NCI-H2227 (cell line): ENCODE results near the gene KCTD2.
"Not testable (repeated sequence)": the region's sequence is repeated elsewhere in the genome, so short reads cannot be mapped to it uniquely, and the experiment has no call there.

Experiments used
- DNase-seq: peaks from one replicate; lab custom pipeline; 2025; ENCODE audit not compliant: unreplicated experiment; lab: John Stamatoyannopoulos, UW

The KCTD2 gene

DNA sequence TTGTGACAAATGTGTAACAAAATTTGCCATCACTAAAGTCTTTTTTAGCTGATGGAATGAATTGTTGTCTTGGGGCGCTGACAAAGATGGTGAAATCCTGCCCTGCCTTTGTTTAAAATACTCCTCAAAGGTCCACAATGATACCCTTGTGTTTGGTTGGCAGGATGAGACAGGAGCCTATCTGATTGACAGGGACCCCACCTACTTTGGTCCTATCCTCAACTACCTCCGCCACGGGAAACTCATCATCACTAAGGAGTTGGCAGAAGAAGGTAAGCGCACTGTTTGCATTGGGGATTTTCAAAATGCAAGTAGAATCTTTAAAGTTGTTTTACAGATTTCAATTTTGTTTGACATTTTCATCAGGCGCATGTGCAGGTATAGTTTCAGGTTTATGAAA lies 2.0 kb downstream of the KCTD2 start:
- no peak for DNase-seq

- no peak for DNase-seq
Measured at GRCh38 chr17:75049706-75050105, 2.7 kb downstream of the KCTD2 start.

DNA sequence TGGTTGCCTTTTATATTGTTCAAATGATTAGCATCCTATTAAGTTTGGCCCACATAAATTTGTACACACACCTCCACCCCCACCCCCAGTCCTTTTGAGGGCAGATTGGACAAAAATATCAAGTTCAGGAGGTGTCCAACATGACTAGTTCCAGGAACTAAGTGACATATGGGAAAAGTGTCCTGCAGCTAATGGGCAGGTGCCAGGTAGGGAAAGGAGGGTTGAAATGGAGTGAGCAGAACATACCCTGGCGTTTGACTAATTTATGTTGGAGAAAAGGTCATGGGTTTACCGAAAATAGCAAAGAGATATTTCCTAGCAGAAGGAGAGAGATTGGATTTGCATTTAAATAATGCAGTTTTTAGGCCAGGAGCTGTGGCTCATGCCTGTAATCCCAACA lies 4.9 kb downstream of the KCTD2 start:
- DNase-seq, result no peak

GRCh38 chr17:75059369-75060345 lies 12.6 kb downstream of the KCTD2 start:
- peak; percentile 39 for DNase-seq

DNA sequence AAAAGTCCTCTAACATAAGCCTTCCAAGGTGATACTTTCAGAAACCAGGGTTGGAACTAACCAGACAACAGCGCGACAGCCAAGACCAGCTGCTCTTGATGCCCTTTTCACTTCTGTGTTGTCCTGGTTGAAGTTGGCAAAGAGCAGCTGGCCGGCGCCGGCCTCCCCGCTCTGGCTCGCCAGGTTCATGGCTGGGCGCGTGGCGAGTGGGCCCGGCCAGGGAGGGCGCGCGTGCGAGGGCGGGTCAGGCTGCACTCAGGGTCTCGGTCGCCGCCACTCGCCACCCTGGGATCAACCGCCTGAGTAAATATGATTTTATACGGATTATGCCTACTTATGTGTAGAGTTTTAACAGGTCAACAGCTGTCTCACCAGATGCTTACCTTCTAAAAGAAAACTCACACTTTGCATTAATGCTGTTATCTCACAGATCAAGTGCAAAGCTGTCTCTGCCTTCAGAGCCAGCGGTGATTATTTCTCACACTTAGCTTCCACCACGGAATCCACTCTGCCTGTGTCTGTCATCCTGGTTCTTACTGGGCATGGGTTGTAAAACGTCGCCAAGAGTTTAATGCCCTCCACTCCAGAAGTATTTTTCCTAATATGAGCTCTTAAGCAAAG lies 13.5 kb downstream of the KCTD2 start:
- DNase-seq, result no peak

DNA sequence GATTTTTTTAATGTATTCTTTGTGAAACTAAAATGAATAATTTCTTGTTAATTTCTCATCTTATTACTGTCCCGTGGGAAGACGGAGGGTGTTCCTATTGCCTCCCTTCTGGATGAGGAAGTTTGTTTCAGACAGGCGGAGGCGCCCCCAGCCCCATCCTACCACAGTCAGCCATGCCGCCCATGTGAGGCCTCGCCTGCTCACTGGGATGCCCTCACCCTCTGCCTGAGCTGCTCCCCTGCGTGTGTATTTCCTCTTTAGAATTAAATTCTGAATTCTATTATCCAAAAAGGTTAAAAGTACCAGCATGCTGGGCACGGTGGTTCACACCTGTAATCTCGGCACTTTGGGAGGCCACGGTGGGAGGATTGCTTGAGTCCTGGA lies 14.0 kb downstream of the KCTD2 start:
- DNase-seq, result no peak

DNA sequence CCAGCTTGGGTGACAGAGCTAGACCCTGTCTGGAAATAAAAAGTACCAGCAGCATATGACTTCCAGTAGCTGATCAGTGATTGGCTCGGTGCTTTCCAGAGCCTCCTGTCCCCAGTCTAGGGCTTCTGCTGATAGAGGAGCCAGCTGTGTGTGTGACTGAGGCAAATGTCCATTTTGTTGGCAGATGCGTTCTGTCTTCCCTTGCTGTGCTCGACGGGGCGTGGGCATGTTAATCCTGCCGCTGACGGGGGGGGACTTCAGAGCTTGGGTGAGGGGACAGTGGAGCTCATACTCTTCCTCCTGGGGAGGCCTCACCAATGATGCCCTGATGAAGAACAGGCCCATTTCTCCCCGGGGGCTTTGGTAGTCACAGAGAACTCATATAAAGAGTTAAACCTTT lies 14.6 kb downstream of the KCTD2 start:
- no peak for DNase-seq

DNA sequence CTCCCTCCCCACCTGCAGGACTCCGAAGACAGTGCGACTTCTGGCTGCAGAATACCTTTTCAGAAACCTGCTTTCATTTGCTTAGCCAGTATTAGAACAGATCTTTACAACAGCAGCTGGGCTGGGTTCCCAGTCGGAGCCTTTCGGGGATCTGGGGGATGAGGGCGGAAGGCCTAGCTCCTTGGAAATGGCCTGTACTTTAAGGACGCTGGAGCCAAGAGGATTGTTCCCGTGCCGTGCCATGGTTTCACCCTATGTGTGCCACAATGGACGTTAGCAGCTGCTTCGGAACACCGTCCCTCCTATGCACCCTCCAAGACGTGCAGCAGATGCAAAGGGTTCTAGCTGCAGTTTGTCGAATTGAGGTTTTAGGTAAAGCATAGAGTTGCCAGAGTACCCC lies 16.2 kb downstream of the KCTD2 start:
- DNase-seq, result no peak

GRCh38 chr17:75063626-75064025 lies 16.6 kb downstream of the KCTD2 start:
- DNase-seq, result no peak

- DNase-seq, result no peak
Measured at GRCh38 chr17:75064040-75064439, 17.0 kb downstream of the KCTD2 start.

- DNase-seq, result no peak
Measured at GRCh38 chr17:75064460-75064859, 17.4 kb downstream of the KCTD2 start.

GRCh38 chr17:75064867-75065561 lies 18.0 kb downstream of the KCTD2 start:
- no peak for DNase-seq

GRCh38 chr17:75065562-75066151 lies 18.6 kb downstream of the KCTD2 start:
- no peak for DNase-seq

DNA sequence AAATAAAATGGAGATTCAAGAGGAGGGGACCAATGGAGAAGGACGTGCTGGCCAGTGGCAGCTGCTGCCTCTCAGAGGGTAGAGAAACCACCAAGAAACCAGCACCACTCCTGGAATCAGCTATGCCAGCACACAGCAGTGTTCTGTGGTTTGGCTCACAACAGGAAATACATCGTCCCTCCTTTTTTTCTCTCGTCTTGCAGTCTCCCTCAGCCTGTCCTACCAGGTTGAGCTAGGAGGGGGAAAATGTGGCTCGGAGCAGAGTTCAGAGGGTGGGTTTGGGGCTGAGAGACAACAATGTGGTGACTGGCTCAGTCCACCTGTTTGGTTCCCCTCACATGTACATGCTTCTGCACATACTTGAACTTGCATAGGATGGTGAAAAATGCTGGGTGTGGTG lies 20.8 kb downstream of the KCTD2 start:
- DNase-seq, result no peak

- DNase-seq, result no peak
Measured at GRCh38 chr17:75068750-75069149, 21.7 kb downstream of the KCTD2 start.

- DNase-seq, result no peak
Measured at GRCh38 chr17:75069783-75070182, 22.8 kb downstream of the KCTD2 start.

DNA sequence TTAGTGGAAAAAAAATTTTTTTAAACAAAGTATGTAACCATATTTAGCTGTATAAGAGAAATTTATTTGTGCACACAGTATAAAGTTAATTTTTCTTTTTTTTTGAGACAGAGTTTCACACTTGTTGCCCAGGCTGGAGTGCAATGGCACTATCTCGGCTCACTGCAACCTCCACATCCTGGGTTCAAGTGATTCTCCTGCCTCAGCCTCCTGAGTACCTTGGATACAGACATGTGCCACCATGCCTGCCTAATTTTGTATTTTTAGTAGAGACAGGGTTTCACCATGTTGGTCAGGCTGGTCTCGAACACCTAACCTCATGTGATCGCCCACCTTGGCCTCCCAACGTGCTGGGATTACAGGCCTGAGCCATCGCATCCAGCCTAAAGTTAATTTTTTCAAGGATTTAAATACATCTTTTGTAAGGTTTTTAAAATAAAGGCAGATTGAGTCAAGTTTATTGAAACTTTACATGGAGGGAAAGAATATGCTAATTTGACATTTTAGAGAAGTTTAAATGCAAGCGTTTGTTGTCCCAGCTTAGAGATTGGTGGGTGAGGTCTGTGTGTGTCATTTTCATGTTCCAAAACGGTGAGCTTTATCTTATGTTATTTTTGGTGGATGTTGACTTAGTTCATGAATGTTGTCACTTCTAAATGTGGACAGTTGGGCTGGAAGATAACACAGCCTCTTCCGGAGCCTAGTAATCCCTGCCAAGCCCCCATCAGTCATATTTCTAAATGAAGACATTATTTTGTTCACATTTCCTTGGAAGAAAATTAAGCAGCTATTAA lies 24.6 kb downstream of the KCTD2 start:
- DNase-seq, result not testable (repeated sequence)

DNA sequence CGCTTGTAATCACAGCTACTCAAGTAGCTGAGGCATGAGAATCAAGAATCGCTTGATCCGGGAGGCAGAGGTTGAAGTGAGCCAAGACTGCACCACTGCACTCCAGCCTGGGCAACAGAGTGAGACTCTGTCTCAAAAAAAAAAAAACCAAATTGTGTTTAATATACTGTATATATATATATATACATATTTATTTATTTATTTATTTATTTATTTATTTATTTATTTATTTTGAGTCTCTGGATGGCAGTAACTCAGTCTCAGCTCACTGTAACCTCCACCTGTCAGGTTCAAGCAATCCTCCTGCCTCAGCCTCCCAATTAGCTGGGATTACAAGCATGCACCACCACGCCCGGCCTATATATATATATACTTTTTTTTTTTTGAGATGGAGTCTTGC lies 25.9 kb downstream of the KCTD2 start:
- DNase-seq, result not testable (repeated sequence)

DNA sequence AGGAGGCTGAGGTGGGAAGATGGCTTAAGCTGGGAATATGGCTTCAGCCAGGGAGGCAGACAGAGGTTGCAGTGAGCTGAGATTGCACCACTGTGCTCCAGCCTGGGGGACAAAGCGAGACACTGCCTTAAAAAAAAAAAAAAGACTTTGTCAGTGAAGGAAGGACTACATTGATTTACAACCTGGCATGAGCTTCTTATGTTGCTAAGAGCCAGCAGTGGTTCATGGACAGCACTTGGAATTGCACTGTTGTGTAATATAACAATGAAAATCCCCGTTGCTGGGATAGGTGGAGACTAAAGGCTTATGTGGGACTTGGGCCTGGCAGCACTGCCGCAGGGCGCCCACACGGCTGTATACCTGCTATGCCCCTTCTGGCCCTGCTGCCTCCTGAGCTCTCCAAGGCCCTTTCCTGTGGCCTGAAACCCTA lies 26.6 kb downstream of the KCTD2 start:
- DNase-seq, result no peak

DNA sequence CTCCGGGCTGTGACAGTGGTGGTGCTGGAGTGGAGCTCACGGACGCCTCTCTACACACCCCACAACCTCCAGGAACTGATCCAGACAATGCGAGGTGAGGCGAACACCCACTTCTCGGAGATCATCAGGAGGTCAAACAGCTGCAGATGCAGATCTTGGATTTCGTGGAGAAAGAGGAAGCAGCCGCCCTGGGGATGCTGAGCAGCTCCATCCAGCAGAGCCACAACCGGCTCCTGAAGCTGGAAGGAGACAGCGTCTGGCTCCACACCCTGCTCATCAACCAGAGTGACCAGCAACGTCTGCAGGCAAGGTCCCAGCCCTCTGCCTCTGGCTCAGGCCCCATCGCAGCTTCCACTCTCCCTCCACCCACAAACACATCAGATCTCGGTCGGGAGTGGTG lies 27.5 kb downstream of the KCTD2 start:
- no peak for DNase-seq
